Activated T-cell treated with anti-CD3 and anti-CD28 coated beads, Interleukin-2, amount 50 U/mL, for 4 hours (primary cell): ENCODE data around the gene TAS2R43. TPM values are rescaled to one million over a fixed set of nuclear protein-coding genes. Genes with fewer than 3 reads are reported as not detected.
"Not testable (repeated sequence)": the region's sequence is repeated elsewhere in the genome, so short reads cannot be mapped to it uniquely, and the experiment has no call there.

Source experiments
- ATAC-seq, 2 donors: fragments of 200-7000 bp; cut with Tn5 transposase; one replicate each; pipeline ENCODE4 v1.10.0; 2021
- DNase-seq: peaks from one replicate; pipeline ENCODE4 v3.0.0-alpha.2; 2020
- H3K27me3 Mint-ChIP-seq: one replicate; pipeline ENCODE4 v1.8.0; 2021; ENCODE audit warnings: low read depth, mixed read lengths
- H3K36me3 Mint-ChIP-seq: one replicate; pipeline ENCODE4 v1.8.0; 2022; ENCODE audit warnings: mixed read lengths; ENCODE audit not compliant: insufficient read depth
- H3K4me1 Mint-ChIP-seq: one replicate; pipeline ENCODE4 v1.8.0; 2021; ENCODE audit warnings: low read depth, mixed read lengths
- H3K4me3 Mint-ChIP-seq: one replicate; pipeline ENCODE4 v1.8.0; 2021; ENCODE audit warnings: mild to moderate bottlenecking, moderate library complexity, mixed read lengths
- H3K9me3 Mint-ChIP-seq: one replicate; pipeline ENCODE4 v1.8.0; 2021; ENCODE audit warnings: mixed read lengths
- total RNA-seq, 3 donors: library from RNA; stranded (reverse); gene quantifications; one replicate each; pipeline ENCODE4 v1.2.1, GENCODE V29; 2021

Gene TAS2R43, protein sequence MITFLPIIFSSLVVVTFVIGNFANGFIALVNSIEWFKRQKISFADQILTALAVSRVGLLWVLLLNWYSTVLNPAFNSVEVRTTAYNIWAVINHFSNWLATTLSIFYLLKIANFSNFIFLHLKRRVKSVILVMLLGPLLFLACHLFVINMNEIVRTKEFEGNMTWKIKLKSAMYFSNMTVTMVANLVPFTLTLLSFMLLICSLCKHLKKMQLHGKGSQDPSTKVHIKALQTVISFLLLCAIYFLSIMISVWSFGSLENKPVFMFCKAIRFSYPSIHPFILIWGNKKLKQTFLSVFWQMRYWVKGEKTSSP
- under 1 TPM; 0.63 to 0.79 (median 0.78) TPM for total RNA-seq

GRCh38 chr12:11092128-11092527, at the start of gene TAS2R43:
TSS of gene TAS2R43 (minus strand) at chr12:11092313. CDS start at chr12:11092229, 84 bp downstream.
- peaks cover 35% of the 10 kb centered on the region for H3K36me3 Mint-ChIP-seq
- H3K27me3 Mint-ChIP-seq: no peaks in the 10 kb centered on the region
- ATAC-seq (no peak), DNase-seq (no peak)
- H3K4me3 Mint-ChIP-seq: no peak within 1 kb of the TSS
- H3K9me3 Mint-ChIP-seq: no peaks in the 10 kb centered on the region
- H3K4me1 Mint-ChIP-seq: peaks cover 22% of the 10 kb centered on the region

DNA sequence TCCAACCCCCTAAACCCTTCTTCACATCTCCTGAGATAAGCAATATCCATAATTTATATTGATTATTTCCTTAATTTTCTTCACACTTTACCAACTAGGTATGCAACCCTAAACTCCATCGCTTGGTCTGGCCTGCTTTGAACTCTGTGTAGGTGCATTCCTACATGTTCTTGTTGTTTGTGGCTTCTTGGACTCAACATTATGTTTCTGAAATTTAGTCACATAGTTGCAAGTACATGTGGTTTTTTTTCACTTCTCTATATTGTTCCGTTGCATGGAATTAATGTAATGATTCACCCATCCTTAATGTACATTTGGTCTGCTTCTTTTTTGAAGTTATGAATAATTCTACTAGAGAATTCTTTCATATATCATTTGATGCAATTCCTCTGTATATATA, 44.0 kb upstream of the TAS2R43 start:
- ATAC-seq (peak in 1 of 2 donors; percentile 54), DNase-seq (no peak)
- Mint-ChIP-seq H3K4me1 (peaks cover 40% of the 10 kb centered on the region), H3K36me3 (peaks cover 22% of the 10 kb centered on the region), H3K27me3 (no peaks in the 10 kb centered on the region), H3K9me3 (no peaks in the 10 kb centered on the region), H3K4me3 (no peak overlapping the region)

GRCh38 chr12:11134305-11134704, 42.2 kb upstream of the TAS2R43 start, which contains the start of gene TAS2R30:
TSS of gene TAS2R30 (minus strand) at chr12:11134644. CDS start at chr12:11134244, 400 bp downstream.
- no peak for ATAC-seq
- H3K4me3 Mint-ChIP-seq: no peak within 1 kb of the TSS
- H3K36me3 Mint-ChIP-seq: peaks cover 18% of the 10 kb centered on the region
- DNase-seq: no peak
- peaks cover 36% of the 10 kb centered on the region for H3K4me1 Mint-ChIP-seq
- H3K27me3 Mint-ChIP-seq: no peaks in the 10 kb centered on the region
- H3K9me3 Mint-ChIP-seq: no peaks in the 10 kb centered on the region

DNA sequence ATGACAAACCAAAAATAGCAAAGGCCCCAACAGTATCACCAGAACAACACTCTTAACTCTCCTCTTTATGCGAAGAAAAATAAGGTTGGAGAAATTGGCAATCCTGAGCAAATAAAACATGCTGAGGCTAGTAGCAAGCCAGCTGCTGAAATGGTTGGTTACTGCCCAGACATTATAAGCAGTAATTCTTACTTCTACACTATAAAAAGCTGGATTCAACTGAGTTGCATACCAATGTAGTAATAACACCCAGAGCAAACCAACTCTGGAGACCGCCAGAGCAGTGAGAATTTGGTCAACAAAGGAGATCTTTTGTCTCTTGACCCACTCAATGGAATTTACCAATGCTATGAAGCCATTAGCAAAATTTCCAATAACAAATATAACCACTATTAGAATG, 41.7 kb upstream of the TAS2R43 start:
- ATAC-seq (no peak), DNase-seq (no peak)
- Mint-ChIP-seq H3K4me1 (peaks cover 34% of the 10 kb centered on the region), H3K36me3 (peaks cover 23% of the 10 kb centered on the region), H3K9me3 (no peaks in the 10 kb centered on the region), H3K27me3 (no peaks in the 10 kb centered on the region), H3K4me3 (no peak overlapping the region)

DNA sequence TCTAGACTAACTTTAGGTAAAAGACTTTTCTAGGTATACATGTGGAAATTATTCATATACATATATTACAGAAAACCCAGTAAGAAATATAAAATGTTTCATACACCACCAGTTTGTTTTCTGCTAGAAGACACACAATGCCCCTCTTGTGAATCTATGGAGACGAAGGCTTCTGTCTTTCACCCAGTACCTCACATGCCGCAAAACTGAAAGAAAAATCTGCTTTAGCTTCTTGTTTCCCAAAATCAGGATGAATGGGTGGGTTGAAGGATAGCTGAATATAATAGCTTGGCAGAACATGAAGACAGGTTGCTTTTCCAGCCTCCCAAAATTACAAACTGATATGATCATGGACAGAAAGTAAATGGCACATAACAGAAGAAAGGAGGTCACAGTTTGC, 41.0 kb upstream of the TAS2R43 start:
- no peak for ATAC-seq
- no peak overlapping the region for H3K4me3 Mint-ChIP-seq
- no peaks in the 10 kb centered on the region for H3K9me3 Mint-ChIP-seq
- H3K4me1 Mint-ChIP-seq: peaks cover 34% of the 10 kb centered on the region
- H3K36me3 Mint-ChIP-seq: peaks cover 25% of the 10 kb centered on the region
- DNase-seq: no peak
- H3K27me3 Mint-ChIP-seq: no peaks in the 10 kb centered on the region

DNA sequence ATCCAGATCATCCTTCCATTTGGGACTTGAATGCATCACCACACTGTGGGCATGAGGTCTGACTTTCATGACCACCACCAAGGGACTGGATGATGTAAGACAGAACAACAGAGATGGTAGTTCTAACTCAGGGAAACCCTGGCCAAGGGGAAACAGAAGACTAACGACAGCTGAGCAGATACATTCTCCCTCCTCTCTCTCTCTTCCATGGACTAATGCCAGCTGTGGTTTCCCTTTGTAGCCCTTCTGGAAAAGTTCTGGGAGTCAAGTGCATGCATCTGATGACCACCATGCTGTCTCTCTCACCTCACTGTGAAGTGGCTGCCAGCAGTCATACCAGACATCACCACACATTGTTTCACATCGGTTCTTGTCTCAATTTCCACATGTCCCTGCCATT, 38.9 kb upstream of the TAS2R43 start:
- Mint-ChIP-seq H3K36me3 (peaks cover 27% of the 10 kb centered on the region), H3K4me1 (peaks cover 24% of the 10 kb centered on the region), H3K9me3 (peaks cover 5% of the 10 kb centered on the region), H3K4me3 (no peak overlapping the region), H3K27me3 (no peaks in the 10 kb centered on the region)
- DNase-seq: no peak
- ATAC-seq: no peak

- Mint-ChIP-seq H3K27me3 (no peaks in the 10 kb centered on the region), H3K36me3 (peaks cover 27% of the 10 kb centered on the region), H3K4me3 (no peak overlapping the region), H3K4me1 (peaks cover 21% of the 10 kb centered on the region), H3K9me3 (peaks cover 5% of the 10 kb centered on the region)
- no peak for ATAC-seq
- no peak for DNase-seq
These were observed 38.3 kb upstream of the TAS2R43 start for GRCh38 chr12:11130382-11130781.

GRCh38 chr12:11114130-11114529, 22.0 kb upstream of the TAS2R43 start:
- Mint-ChIP-seq H3K4me1 (peaks cover 57% of the 10 kb centered on the region), H3K36me3 (peaks cover 82% of the 10 kb centered on the region), H3K9me3 (peaks cover 34% of the 10 kb centered on the region)
- H3K4me3 Mint-ChIP-seq, H3K27me3 Mint-ChIP-seq, ATAC-seq, DNase-seq: not testable (repeated sequence)

DNA sequence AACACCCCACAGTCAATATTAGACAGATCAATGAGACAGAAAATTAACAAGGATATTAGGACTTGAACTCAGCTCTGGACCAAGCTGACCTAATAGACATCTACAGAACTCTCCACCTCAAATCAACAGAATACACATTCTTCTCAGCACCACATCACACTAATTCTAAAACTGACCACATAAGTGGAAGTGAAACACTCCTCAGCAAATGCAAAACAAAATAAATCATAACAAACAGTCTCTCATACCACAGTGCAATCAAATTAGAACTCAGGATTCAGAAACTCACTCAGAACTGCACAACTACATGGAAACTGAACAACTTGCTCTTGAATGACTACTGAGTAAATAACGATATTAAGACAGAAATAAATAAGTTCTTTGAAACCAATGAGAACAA, 19.1 kb upstream of the TAS2R43 start:
- not testable (repeated sequence) for H3K4me3 Mint-ChIP-seq, DNase-seq, H3K27me3 Mint-ChIP-seq, ATAC-seq
- peaks cover 54% of the 10 kb centered on the region for H3K4me1 Mint-ChIP-seq
- peaks cover 80% of the 10 kb centered on the region for H3K36me3 Mint-ChIP-seq
- peaks cover 34% of the 10 kb centered on the region for H3K9me3 Mint-ChIP-seq

GRCh38 chr12:11108862-11109261, 16.7 kb upstream of the TAS2R43 start:
- ATAC-seq (no peak), DNase-seq (no peak)
- H3K9me3 Mint-ChIP-seq: peaks cover 37% of the 10 kb centered on the region
- H3K36me3 Mint-ChIP-seq: peaks cover 70% of the 10 kb centered on the region
- H3K4me3 Mint-ChIP-seq: no peak overlapping the region
- no peaks in the 10 kb centered on the region for H3K27me3 Mint-ChIP-seq
- H3K4me1 Mint-ChIP-seq: peaks cover 48% of the 10 kb centered on the region

- no peak for ATAC-seq
- Mint-ChIP-seq H3K4me3 (no peak overlapping the region), H3K4me1 (peaks cover 43% of the 10 kb centered on the region), H3K27me3 (no peaks in the 10 kb centered on the region), H3K36me3 (peaks cover 69% of the 10 kb centered on the region), H3K9me3 (peaks cover 35% of the 10 kb centered on the region)
- DNase-seq: no peak
These were observed 15.6 kb upstream of the TAS2R43 start for GRCh38 chr12:11107719-11108118.

GRCh38 chr12:11106288-11106687, 14.2 kb upstream of the TAS2R43 start:
- no peak overlapping the region for H3K4me3 Mint-ChIP-seq
- H3K9me3 Mint-ChIP-seq: peaks cover 23% of the 10 kb centered on the region
- no peaks in the 10 kb centered on the region for H3K27me3 Mint-ChIP-seq
- ATAC-seq (no peak), DNase-seq (no peak)
- H3K36me3 Mint-ChIP-seq: peaks cover 56% of the 10 kb centered on the region
- peaks cover 36% of the 10 kb centered on the region for H3K4me1 Mint-ChIP-seq

DNA sequence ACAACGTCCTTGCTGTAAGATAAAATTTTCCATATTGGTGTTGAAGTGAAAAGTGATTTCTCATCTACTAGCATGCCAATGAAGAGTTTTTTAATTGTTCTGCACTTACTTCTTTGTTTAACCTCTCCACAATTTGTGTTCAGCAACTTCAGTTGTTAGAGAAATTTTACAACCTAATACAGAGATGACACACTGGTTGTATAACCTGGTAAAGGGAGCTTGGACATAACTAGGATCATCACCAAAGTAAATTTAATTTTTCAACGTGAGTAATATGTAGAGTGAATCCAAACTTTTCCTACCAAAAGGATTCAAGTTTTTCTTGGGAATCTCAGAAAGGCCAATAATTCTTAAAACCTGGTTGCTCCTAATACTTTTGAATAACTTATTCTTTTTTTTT, 13.4 kb upstream of the TAS2R43 start:
- Mint-ChIP-seq H3K36me3 (peaks cover 50% of the 10 kb centered on the region), H3K4me3 (no peak overlapping the region), H3K9me3 (peaks cover 16% of the 10 kb centered on the region), H3K27me3 (no peaks in the 10 kb centered on the region), H3K4me1 (peaks cover 28% of the 10 kb centered on the region)
- DNase-seq (no peak), ATAC-seq (no peak)

GRCh38 chr12:11094910-11095309, 2.8 kb upstream of the TAS2R43 start:
- Mint-ChIP-seq H3K36me3 (peaks cover 40% of the 10 kb centered on the region), H3K4me1 (peaks cover 21% of the 10 kb centered on the region)
- DNase-seq, H3K27me3 Mint-ChIP-seq, H3K4me3 Mint-ChIP-seq, H3K9me3 Mint-ChIP-seq: not testable (repeated sequence)
- peak; percentile 52 to 75 for ATAC-seq

GRCh38 chr12:11089246-11089645, 2.9 kb downstream of the TAS2R43 start:
- H3K4me1 Mint-ChIP-seq: peaks cover 31% of the 10 kb centered on the region
- DNase-seq (no peak), ATAC-seq (no peak)
- no peaks in the 10 kb centered on the region for H3K9me3 Mint-ChIP-seq
- H3K36me3 Mint-ChIP-seq: peaks cover 30% of the 10 kb centered on the region
- no peaks in the 10 kb centered on the region for H3K27me3 Mint-ChIP-seq
- H3K4me3 Mint-ChIP-seq: no peak overlapping the region
